HG02943 (cell line): Measurements from ENCODE around the gene MAGEA2B.
"Not testable (repeated sequence)": the region's sequence is repeated elsewhere in the genome, so short reads cannot be mapped to it uniquely, and the experiment has no call there.

Experiments used
- ATAC-seq: cut with Tn5 transposase; IDR thresholded peaks from one replicate; pipeline ENCODE4 v1.9.1; 2021; ENCODE audit warnings: mild to moderate bottlenecking, low read depth, moderate library complexity; ENCODE audit not compliant: unreplicated experiment

Gene MAGEA2B

GRCh38 chrX:152754871-152755270 lies 40.4 kb downstream of the MAGEA2B start:
- ATAC-seq = not testable (repeated sequence)

GRCh38 chrX:152758918-152759317 lies 44.5 kb downstream of the MAGEA2B start, which contains the start of gene CSAG3:
Gene CSAG3 (plus strand): TSS chrX:152759218.
- not testable (repeated sequence) for ATAC-seq

- not testable (repeated sequence) for ATAC-seq
Observed at GRCh38 chrX:152759544-152759943, 45.1 kb downstream of the MAGEA2B start.

GRCh38 chrX:152761582-152761981 lies 47.2 kb downstream of the MAGEA2B start:
- not testable (repeated sequence) for ATAC-seq

- not testable (repeated sequence) for ATAC-seq
Observed at GRCh38 chrX:152766562-152766961, 52.1 kb downstream of the MAGEA2B start.
